Spleen (tissue), 7 donors: Measurements from ENCODE around the gene TAS1R3.

ENCODE experiments used
- CTCF ChIP-seq, 11 experiments: fragments of 200-600 bp in 7 of 11; fragments of 450-650 bp in 4 of 11; sonication (generic) in 4 of 11; IDR thresholded peaks in 8 of 11; conservative IDR thresholded peaks in 3 of 11; 1 replicate in 7 of 11; 2 replicates in 4 of 11; pipeline versions ENCODE4 v1.4.0 to v1.8.0; 2016 to 2021; ENCODE audit warnings: antibody characterized with exemption in 11 of 11, inconsistent platforms in 4 of 11, mild to moderate bottlenecking in 1 of 11
- POLR2A ChIP-seq, 3 donors: fragments of 450-650 bp; IDR thresholded peaks; one replicate each; pipeline ENCODE4 v1.5.1; 2017; ENCODE audit warnings: antibody characterized with exemption in 3 of 3, mild to moderate bottlenecking in 1 of 3
- POLR2AphosphoS5 ChIP-seq, 3 donors: sonication (generic); formaldehyde crosslinking; IDR thresholded peaks; one replicate each; pipeline ENCODE4 v1.5.1; 2017; ENCODE audit warnings: antibody characterized with exemption in 3 of 3
- donor health status: DM: no; HTN: no; CAD: no; lungs with moderate emphysema.
- donor health status: DM: no; HTN: no; CAD: no.
- donor health status: DM: no; HTN: no; CAD: no.

- TF ChIP-seq POLR2A (IDR thresholded peaks at IDR 0.05) (no peak), CTCF (IDR thresholded peaks at IDR 0.05 in 8 of 11, conservative IDR thresholded peaks at IDR 0.05 in 3 of 11) (no peak), POLR2AphosphoS5 (IDR thresholded peaks at IDR 0.05) (peak in 1 of 3 donors; percentile 14)
These were observed 19.7 kb upstream of the TAS1R3 start for GRCh38 chr1:1311107-1312104.
